Esophagus muscularis mucosa (tissue), 3 donors: ENCODE results near the gene ANKRD36.
"Not testable (repeated sequence)": the region's sequence is repeated elsewhere in the genome, so short reads cannot be mapped to it uniquely, and the experiment has no call there.

ENCODE experiments used
- POLR2A ChIP-seq: fragments of 450-650 bp; IDR thresholded peaks from one replicate; pipeline ENCODE4 v1.6.1; 2017; ENCODE audit warnings: antibody characterized with exemption, moderate library complexity, mild to moderate bottlenecking, low read depth
- POLR2AphosphoS5 ChIP-seq, 2 donors: sonication (generic); formaldehyde crosslinking; IDR thresholded peaks; one replicate each; pipeline ENCODE4 v1.6.1; 2017; ENCODE audit warnings: antibody characterized with exemption in 2 of 2
- TF ChIP-seq, protein P1 (sequence below), 3 experiments: fragments of 200-600 bp in 2 of 3; fragments of 450-650 bp in 1 of 3; sonication (generic) in 2 of 3; IDR thresholded peaks; one replicate each; pipeline ENCODE4 v1.5.1; 2017 to 2019; ENCODE audit warnings: antibody characterized with exemption in 3 of 3, mild to moderate bottlenecking in 2 of 3, moderate library complexity in 1 of 3

DNA sequence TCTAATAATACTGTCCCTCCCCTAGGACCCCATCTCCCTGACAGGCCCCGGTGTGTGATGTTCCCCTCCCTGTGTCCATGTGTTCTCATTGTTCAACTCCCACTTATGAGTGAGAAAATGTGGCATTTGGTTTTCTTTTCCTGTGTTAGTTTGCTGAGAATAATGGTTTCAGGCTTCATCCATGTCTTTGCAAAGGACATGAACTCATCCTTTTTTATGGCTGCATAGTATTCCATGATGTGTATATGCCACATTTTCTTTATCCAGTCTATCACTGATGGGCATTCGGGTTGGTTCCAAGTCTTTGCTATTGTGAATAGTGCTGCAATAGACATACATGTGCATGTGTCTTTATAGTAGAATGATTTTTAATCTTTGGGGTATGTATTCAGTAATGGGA is 55.6 kb downstream of the ANKRD36 start:
- TF ChIP-seq, protein P1, sequence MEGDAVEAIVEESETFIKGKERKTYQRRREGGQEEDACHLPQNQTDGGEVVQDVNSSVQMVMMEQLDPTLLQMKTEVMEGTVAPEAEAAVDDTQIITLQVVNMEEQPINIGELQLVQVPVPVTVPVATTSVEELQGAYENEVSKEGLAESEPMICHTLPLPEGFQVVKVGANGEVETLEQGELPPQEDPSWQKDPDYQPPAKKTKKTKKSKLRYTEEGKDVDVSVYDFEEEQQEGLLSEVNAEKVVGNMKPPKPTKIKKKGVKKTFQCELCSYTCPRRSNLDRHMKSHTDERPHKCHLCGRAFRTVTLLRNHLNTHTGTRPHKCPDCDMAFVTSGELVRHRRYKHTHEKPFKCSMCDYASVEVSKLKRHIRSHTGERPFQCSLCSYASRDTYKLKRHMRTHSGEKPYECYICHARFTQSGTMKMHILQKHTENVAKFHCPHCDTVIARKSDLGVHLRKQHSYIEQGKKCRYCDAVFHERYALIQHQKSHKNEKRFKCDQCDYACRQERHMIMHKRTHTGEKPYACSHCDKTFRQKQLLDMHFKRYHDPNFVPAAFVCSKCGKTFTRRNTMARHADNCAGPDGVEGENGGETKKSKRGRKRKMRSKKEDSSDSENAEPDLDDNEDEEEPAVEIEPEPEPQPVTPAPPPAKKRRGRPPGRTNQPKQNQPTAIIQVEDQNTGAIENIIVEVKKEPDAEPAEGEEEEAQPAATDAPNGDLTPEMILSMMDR (IDR thresholded peaks at IDR 0.05), result not testable (repeated sequence)
- TF ChIP-seq POLR2A; POLR2AphosphoS5 (IDR thresholded peaks at IDR 0.05): not testable (repeated sequence)
